Measurements from ENCODE around the gene DNAH8.

DNAH8 gene

GRCh38 chr6:38783443-38784228 is 68.5 kb downstream of the DNAH8 start:
- CTCF ChIA-PET, result interaction anchor here (4.2 kb wide), 1 partner anchor 10 kb away, joined by 21 read pairs; no protein-coding TSS in a partner anchor

GRCh38 chr6:38784506-38785235 is 69.6 kb downstream of the DNAH8 start:
- POLR2A ChIA-PET, result no interaction called here
- no peak for TF ChIP-seq CTCF (IDR thresholded peaks at IDR 0.05; ENCODE audit: control extremely low read depth, extremely low read depth, low read depth, missing control alignments)
- CTCF ChIA-PET, result interaction anchor here (4.2 kb wide), 1 partner anchor 11 kb away, joined by 21 read pairs; no protein-coding TSS in a partner anchor
- DNase-seq (ENCODE audit: extremely low spot score), result no peak

More at GRCh38 chr6:38783443-38784228, 68.5 kb downstream of the DNAH8 start:
- POLR2A ChIA-PET, result no interaction called here
- no peak for DNase-seq (ENCODE audit: extremely low spot score)
- no peak for TF ChIP-seq CTCF (IDR thresholded peaks at IDR 0.05; ENCODE audit: control extremely low read depth, extremely low read depth, low read depth, missing control alignments)

- CTCF ChIA-PET, result interaction anchor here (4.2 kb wide), 1 partner anchor 12 kb away, joined by 21 read pairs; no protein-coding TSS in a partner anchor
- POLR2A ChIA-PET, result no interaction called here
- no peak for DNase-seq (ENCODE audit: extremely low spot score)
- no peak for TF ChIP-seq CTCF (IDR thresholded peaks at IDR 0.05; ENCODE audit: control extremely low read depth, extremely low read depth, low read depth, missing control alignments)
These were observed 71.4 kb downstream of the DNAH8 start for GRCh38 chr6:38786486-38786885.

GRCh38 chr6:38789256-38789655 is 74.1 kb downstream of the DNAH8 start:
- ChIA-PET POLR2A (no interaction called here), CTCF (interaction anchor here (1.2 to 2.6 kb wide), 4 partner anchors 10 to 83 kb away, joined by 3 to 15 read pairs (median 5); no protein-coding TSS in a partner anchor)
- TF ChIP-seq CTCF (IDR thresholded peaks at IDR 0.05; ENCODE audit: control extremely low read depth, extremely low read depth, low read depth, missing control alignments), result no peak
- DNase-seq (ENCODE audit: extremely low spot score), result no peak

GRCh38 chr6:38792356-38792755 is 77.2 kb downstream of the DNAH8 start:
- no peak for DNase-seq (ENCODE audit: extremely low spot score)
- TF ChIP-seq CTCF (IDR thresholded peaks at IDR 0.05; ENCODE audit: control extremely low read depth, extremely low read depth, low read depth, missing control alignments), result no peak
- ChIA-PET POLR2A (no interaction called here), CTCF (no interaction called here)

GRCh38 chr6:38794682-38795081 is 79.6 kb downstream of the DNAH8 start:
- ChIA-PET POLR2A (no interaction called here), CTCF (interaction anchor here (0.8 to 1.1 kb wide), 2 partner anchors 19 to 21 kb away, joined by 3 read pairs; no protein-coding TSS in a partner anchor)
- DNase-seq (ENCODE audit: extremely low spot score), result no peak
- TF ChIP-seq CTCF (IDR thresholded peaks at IDR 0.05; ENCODE audit: control extremely low read depth, extremely low read depth, low read depth, missing control alignments), result no peak

Measured in GM10248 (cell line).